NCI-H146 (cell line): ENCODE results near the gene CFAP99.

Source experiments
- DNase-seq: peaks from one replicate; lab custom pipeline; 2025; lab: John Stamatoyannopoulos, UW

CFAP99 gene

DNA sequence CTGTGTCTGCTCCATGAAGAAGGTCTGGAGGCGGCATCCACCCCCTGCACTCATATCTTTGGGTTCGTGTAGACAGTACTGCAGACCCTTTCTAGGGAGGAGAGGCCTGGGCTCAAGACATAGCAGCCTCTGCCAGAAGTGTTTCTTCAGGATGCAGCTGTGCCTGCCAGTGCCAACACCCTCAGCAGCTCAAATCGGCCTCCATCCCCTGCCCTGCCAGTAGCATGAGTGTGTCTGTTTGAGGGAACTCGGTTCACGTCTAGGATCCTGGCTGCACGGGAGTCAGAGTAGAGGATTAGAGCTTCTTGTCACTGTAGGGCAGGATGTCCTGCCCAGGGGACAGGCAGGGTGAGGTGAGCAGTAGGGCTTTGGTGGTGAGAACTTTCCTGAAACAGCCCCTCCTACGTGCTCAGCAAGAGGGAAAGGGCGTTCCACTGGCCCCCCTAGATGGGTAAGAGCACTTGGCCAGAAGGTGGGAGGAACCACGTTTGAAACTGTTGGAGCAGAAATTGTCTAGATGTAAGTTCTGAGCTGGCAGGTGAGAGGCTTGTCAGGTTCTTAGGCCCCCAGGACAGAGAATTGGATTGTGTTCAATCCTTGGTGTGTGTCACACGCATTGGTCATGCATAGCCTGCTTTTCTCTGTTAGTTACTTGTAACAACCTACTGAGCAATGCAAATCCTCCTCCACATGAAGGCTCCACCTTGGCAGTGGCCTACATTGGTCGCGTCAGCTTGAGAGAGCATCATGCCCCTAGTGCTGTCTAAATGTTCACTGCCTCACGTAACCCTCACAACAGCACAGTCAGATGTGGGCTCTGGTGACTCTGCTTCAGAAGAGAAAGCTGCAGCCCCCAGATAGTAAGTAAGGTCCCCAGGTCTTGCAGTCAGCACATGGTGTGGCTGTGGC lies 91.8 kb downstream of the CFAP99 start:
- DNase-seq = no peak

DNA sequence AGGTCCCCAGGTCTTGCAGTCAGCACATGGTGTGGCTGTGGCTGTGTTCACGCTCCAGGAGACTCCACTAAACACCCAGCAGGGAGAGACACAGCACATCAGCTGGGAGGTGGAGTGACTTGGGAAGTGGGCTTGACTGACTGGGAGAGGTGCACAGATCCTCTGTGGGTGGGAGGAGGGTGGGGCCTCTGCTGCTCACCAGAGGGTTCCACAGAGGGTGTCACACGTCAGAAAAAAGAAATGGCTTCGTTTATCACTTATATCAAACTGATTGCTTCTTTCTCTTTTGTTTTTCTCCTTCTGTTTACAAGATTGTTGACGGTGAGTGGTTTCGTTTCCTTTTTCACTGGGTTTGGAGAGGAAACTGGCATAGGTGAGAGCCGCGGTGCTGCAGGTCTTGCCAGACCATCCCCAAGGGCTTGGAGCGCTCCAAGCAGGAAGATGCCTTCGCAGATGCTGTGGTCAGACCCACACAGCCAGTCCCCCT lies 92.9 kb downstream of the CFAP99 start:
- no peak for DNase-seq
